ENCODE data around the gene CDYL2. TPM values are rescaled to one million over a fixed set of nuclear protein-coding genes. Genes with fewer than 3 reads are reported as not detected.

Gene CDYL2
- total RNA-seq, 1 experiment from 2014 or later: 7.1 TPM

GRCh38 chr16:80723981-80724380 is 80.4 kb downstream of the CDYL2 start:
- Mint-ChIP-seq H3K9me3 (ENCODE audit: unreplicated experiment) (peaks cover 9% of the 10 kb centered on the region), H3K4me1 (ENCODE audit: insufficient read depth, unreplicated experiment) (no peaks in the 10 kb centered on the region), H3K4me3 (ENCODE audit: unreplicated experiment) (no peak overlapping the region), H3K36me3 (ENCODE audit: insufficient read depth, unreplicated experiment) (peaks cover 5% of the 10 kb centered on the region), H3K27ac (ENCODE audit: low read depth, unreplicated experiment) (no peak overlapping the region), H3K27me3 (ENCODE audit: insufficient read depth, unreplicated experiment) (peaks cover 13% of the 10 kb centered on the region)
- no peak for DNase-seq (ENCODE audit: unreplicated experiment)
- intact Hi-C loops (cut with micrococcal nuclease): no loop called here
- TF ChIP-seq, protein P1, sequence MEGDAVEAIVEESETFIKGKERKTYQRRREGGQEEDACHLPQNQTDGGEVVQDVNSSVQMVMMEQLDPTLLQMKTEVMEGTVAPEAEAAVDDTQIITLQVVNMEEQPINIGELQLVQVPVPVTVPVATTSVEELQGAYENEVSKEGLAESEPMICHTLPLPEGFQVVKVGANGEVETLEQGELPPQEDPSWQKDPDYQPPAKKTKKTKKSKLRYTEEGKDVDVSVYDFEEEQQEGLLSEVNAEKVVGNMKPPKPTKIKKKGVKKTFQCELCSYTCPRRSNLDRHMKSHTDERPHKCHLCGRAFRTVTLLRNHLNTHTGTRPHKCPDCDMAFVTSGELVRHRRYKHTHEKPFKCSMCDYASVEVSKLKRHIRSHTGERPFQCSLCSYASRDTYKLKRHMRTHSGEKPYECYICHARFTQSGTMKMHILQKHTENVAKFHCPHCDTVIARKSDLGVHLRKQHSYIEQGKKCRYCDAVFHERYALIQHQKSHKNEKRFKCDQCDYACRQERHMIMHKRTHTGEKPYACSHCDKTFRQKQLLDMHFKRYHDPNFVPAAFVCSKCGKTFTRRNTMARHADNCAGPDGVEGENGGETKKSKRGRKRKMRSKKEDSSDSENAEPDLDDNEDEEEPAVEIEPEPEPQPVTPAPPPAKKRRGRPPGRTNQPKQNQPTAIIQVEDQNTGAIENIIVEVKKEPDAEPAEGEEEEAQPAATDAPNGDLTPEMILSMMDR (IDR thresholded peaks at IDR 0.05; ENCODE audit: unreplicated experiment): no peak
- no TSS peak for BruUV-seq (replicated peaks)
- CTCF ChIA-PET: no interaction called here
- POLR2A ChIA-PET: no interaction called here

- ChIA-PET POLR2A (no interaction called here), CTCF (no interaction called here)
- peaks cover 5% of the 10 kb centered on the region for H3K4me1 Mint-ChIP-seq (ENCODE audit: insufficient read depth, unreplicated experiment)
- intact Hi-C loops (cut with micrococcal nuclease): no loop called here
- no TSS peak for BruUV-seq (replicated peaks)
- peaks cover 5% of the 10 kb centered on the region for H3K36me3 Mint-ChIP-seq (ENCODE audit: insufficient read depth, unreplicated experiment)
- peaks cover 13% of the 10 kb centered on the region for H3K27me3 Mint-ChIP-seq (ENCODE audit: insufficient read depth, unreplicated experiment)
- peaks cover 9% of the 10 kb centered on the region for H3K9me3 Mint-ChIP-seq (ENCODE audit: unreplicated experiment)
- no peak overlapping the region for H3K27ac Mint-ChIP-seq (ENCODE audit: low read depth, unreplicated experiment)
- TF ChIP-seq, protein P1 (IDR thresholded peaks at IDR 0.05; ENCODE audit: unreplicated experiment): no peak
- no peak overlapping the region for H3K4me3 Mint-ChIP-seq (ENCODE audit: unreplicated experiment)
- DNase-seq (ENCODE audit: unreplicated experiment): no peak
These were observed 81.3 kb downstream of the CDYL2 start for GRCh38 chr16:80723091-80723490.

DNA sequence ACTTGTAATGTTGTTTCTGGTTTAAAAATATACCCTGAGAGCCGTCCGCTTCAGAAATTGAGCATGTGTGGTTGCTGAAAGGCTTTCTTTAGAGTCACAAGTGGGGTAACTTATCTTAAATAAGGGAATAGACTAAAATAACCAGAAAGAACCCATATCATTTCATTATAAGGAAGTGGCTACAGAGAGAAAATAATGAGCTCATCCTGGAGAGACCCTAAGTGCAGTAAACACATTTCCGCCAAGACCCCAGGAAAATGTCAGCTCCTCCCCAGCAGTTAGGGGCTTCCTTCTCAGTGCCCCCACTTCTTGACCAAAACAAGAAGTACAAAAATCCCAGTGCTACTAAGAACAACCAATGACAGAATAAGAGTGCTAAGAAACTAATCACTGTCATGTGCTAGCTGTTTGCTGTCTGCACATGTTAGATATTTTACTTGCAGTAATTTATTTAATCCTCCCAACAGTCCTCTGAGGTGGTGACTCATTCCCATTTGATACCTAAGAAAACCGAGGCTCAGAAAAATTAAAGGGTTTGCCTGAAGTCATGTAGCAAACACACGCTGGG is 83.5 kb downstream of the CDYL2 start:
- no peak overlapping the region for H3K27ac Mint-ChIP-seq (ENCODE audit: low read depth, unreplicated experiment)
- no peak for DNase-seq (ENCODE audit: unreplicated experiment)
- BruUV-seq (replicated peaks): no TSS peak
- intact Hi-C loops (cut with micrococcal nuclease): no loop called here
- ChIA-PET POLR2A (no interaction called here), CTCF (interaction anchor here (0.5 kb wide), 1 partner anchor 28 kb away, joined by 3 read pairs; no protein-coding TSS in a partner anchor)
- TF ChIP-seq, protein P1 (IDR thresholded peaks at IDR 0.05; ENCODE audit: unreplicated experiment): no peak
- peaks cover 13% of the 10 kb centered on the region for H3K27me3 Mint-ChIP-seq (ENCODE audit: insufficient read depth, unreplicated experiment)
- H3K4me1 Mint-ChIP-seq (ENCODE audit: insufficient read depth, unreplicated experiment): peaks cover 5% of the 10 kb centered on the region
- H3K4me3 Mint-ChIP-seq (ENCODE audit: unreplicated experiment): no peak overlapping the region
- H3K36me3 Mint-ChIP-seq (ENCODE audit: insufficient read depth, unreplicated experiment): peaks cover 5% of the 10 kb centered on the region
- H3K9me3 Mint-ChIP-seq (ENCODE audit: unreplicated experiment): peaks cover 9% of the 10 kb centered on the region

- BruUV-seq (replicated peaks): no TSS peak
These were observed 84.8 kb downstream of the CDYL2 start for GRCh38 chr16:80719573-80719972.

More at GRCh38 chr16:80719573-80719972, 84.8 kb downstream of the CDYL2 start:
- POLR2A ChIA-PET: no interaction called here
- intact Hi-C loops (cut with micrococcal nuclease): no loop called here
- Mint-ChIP-seq H3K27me3 (ENCODE audit: insufficient read depth, unreplicated experiment) (peaks cover 13% of the 10 kb centered on the region), H3K4me1 (ENCODE audit: insufficient read depth, unreplicated experiment) (peaks cover 5% of the 10 kb centered on the region), H3K36me3 (ENCODE audit: insufficient read depth, unreplicated experiment) (no peaks in the 10 kb centered on the region), H3K27ac (ENCODE audit: low read depth, unreplicated experiment) (no peak overlapping the region), H3K4me3 (ENCODE audit: unreplicated experiment) (no peak overlapping the region), H3K9me3 (ENCODE audit: unreplicated experiment) (peaks cover 9% of the 10 kb centered on the region)
- TF ChIP-seq, protein P1 (IDR thresholded peaks at IDR 0.05; ENCODE audit: unreplicated experiment): no peak
- CTCF ChIA-PET: no interaction called here
- no peak for DNase-seq (ENCODE audit: unreplicated experiment)

Measured in MCF 10A (cell line).